Measurements from ENCODE around the gene PFN4.
"Not testable (repeated sequence)": the region's sequence is repeated elsewhere in the genome, so short reads cannot be mapped to it uniquely, and the experiment has no call there.

Gene PFN4

DNA sequence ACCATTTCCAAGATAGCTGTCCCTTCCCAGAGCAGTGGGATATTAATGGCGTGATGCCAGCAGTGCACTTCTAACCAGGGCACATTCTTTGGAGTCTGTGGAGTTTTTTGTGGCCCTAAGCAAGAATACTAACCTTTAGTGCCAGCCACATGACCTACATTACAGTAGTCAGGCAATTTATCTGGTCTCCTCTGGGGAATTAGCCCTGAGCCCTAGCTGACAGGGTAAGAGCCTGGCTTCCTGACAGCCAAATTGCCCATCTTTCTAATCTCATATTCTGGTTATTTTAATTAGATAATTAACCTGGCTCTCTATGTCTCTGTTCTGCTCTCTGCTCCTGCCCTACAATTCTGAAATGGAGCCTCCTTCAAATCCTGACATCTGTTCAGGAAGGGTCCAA lies 5.2 kb downstream of the PFN4 start:
- TF ChIP-seq CTCF (IDR thresholded peaks at IDR 0.05; ENCODE audit: low read depth, low read length, missing control alignments) = no peak
- no peak for DNase-seq (ENCODE audit: low read depth)
- no peak overlapping the region for H3K4me3 ChIP-seq (ENCODE audit: low read depth, low read length)

DNA sequence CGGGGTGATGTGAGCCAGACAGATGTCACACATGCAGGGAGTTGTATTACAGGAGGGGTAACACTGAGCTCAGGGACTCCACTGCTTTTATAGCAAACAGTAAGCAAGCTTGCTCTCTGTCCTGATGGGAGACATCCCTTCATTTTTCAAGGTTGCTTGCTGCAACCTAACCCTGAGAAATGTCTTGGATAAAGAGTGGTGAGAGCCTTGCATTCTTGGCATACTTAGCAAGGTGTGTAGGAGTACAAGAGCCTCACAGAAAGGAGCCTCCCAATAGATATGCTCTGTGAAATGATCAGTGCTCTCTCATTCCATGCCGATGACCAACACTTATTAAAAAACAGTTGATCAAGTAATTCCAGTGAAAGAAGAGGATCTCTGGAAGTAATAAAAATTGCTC lies 8.1 kb downstream of the PFN4 start:
- no peak overlapping the region for H3K4me3 ChIP-seq (ENCODE audit: low read depth, low read length)
- no peak for TF ChIP-seq CTCF (IDR thresholded peaks at IDR 0.05; ENCODE audit: low read depth, low read length, missing control alignments)
- no peak for DNase-seq (ENCODE audit: low read depth)

- no peak overlapping the region for H3K4me3 ChIP-seq (ENCODE audit: low read depth, low read length)
- no peak for DNase-seq (ENCODE audit: low read depth)
- TF ChIP-seq CTCF (IDR thresholded peaks at IDR 0.05; ENCODE audit: low read depth, low read length, missing control alignments) = no peak
Measured at GRCh38 chr2:24111407-24111901, 11.7 kb downstream of the PFN4 start.

DNA sequence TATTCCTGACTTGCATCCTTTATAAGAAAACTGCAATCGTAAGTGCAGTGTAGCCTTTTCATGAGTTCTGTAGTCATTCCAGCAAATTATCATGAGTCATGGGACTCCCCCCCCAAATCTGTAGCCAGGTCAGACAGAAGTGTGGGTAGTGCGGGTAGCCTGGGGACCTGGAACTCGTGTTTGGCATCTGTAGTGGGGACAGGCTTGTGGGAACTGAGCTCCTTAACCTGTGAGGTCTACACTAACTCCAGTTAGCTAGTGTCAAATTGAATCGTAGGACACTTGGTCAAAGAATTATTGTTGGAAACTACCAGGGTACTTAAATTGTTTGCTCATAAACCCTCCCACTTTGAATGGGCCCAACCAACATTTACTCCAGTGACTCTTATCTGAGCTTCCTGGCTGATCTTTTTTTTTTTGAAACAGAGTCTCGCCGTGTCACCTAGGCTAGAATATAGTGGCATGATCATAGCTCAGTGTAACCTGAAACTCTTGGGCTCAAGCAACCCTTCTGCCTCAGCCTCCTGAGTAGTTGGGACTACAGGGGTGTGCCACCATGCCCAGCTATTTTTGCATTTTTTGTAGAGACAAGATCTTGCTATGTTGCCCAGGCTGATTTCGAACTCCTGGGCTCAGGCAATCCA lies 12.4 kb downstream of the PFN4 start:
- no peak overlapping the region for H3K4me3 ChIP-seq (ENCODE audit: low read depth, low read length)
- DNase-seq (ENCODE audit: low read depth) = no peak
- no peak for TF ChIP-seq CTCF (IDR thresholded peaks at IDR 0.05; ENCODE audit: low read depth, low read length, missing control alignments)

DNA sequence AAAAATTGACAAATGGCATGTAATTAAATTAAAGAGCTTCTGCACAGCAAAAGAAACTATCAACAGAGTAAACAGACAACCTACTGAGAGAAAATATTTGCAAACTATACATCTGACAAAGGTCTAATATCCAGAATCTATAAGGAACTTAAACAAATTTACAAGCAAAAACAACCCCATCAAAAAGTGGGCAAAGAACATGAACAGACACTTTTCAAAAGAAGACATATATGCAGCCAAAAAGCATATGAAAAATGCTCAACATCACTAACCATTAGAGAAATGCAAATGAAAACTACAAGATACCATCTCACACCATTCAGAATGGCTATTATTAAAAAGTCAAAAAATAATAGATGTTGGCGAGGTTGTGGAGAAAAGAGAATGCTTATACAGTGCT lies 13.7 kb downstream of the PFN4 start:
- DNase-seq (ENCODE audit: low read depth); H3K4me3 ChIP-seq (ENCODE audit: low read depth, low read length): not testable (repeated sequence)

GRCh38 chr2:24107336-24107735 lies 15.8 kb downstream of the PFN4 start:
- H3K4me3 ChIP-seq (ENCODE audit: low read depth, low read length) = no peak overlapping the region
- no peak for DNase-seq (ENCODE audit: low read depth)
- TF ChIP-seq CTCF (IDR thresholded peaks at IDR 0.05; ENCODE audit: low read depth, low read length, missing control alignments) = no peak

- no peak overlapping the region for H3K4me3 ChIP-seq (ENCODE audit: low read depth, low read length)
- TF ChIP-seq CTCF (IDR thresholded peaks at IDR 0.05; ENCODE audit: low read depth, low read length, missing control alignments) = no peak
- no peak for DNase-seq (ENCODE audit: low read depth)
Measured at GRCh38 chr2:24106786-24107185, 16.3 kb downstream of the PFN4 start.
